ENCODE measurements around the gene ARFGEF3. TPM values are rescaled to one million over a fixed set of nuclear protein-coding genes. Genes with fewer than 3 reads are reported as not detected.

Gene ARFGEF3
- total and polyA plus RNA-seq, 7 donors: 1.5 to 5.2 (median 3.5) TPM

DNA sequence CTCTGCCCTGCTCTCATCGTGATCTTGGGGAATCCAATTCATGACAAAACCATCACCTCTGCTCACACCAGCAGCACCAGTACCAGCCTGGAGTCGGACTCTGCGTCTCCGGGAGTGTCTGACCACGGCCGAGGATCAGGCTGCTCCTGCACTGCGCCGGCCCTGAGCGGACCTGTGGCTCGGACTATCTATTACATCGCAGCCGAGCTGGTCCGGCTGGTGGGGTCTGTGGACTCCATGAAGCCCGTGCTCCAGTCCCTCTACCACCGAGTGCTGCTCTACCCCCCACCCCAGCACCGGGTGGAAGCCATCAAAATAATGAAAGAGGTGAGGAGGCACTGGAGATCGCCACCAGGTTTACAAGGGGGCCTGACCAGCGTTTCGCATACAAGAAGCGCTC lies 93.7 kb downstream of the ARFGEF3 start:
- intact Hi-C loops (cut with DNase I): no loop called here
- no peaks in the 10 kb centered on the region for H3K9me3 ChIP-seq
- DNase-seq: no peak
- no peaks in the 10 kb centered on the region for H3K36me3 ChIP-seq
- H3K4me3 ChIP-seq: no peak overlapping the region
- H3K27me3 ChIP-seq: no peaks in the 10 kb centered on the region
- WGBS, 2 donors: 93 to 96% methylated on average over 20 of the region's 20 CpGs
- TF ChIP-seq POLR2AphosphoS5 (IDR thresholded peaks at IDR 0.05) (no peak), EP300 (IDR thresholded peaks at IDR 0.05) (no peak), POLR2A (IDR thresholded peaks at IDR 0.05) (no peak)
- TF ChIP-seq, protein P1, sequence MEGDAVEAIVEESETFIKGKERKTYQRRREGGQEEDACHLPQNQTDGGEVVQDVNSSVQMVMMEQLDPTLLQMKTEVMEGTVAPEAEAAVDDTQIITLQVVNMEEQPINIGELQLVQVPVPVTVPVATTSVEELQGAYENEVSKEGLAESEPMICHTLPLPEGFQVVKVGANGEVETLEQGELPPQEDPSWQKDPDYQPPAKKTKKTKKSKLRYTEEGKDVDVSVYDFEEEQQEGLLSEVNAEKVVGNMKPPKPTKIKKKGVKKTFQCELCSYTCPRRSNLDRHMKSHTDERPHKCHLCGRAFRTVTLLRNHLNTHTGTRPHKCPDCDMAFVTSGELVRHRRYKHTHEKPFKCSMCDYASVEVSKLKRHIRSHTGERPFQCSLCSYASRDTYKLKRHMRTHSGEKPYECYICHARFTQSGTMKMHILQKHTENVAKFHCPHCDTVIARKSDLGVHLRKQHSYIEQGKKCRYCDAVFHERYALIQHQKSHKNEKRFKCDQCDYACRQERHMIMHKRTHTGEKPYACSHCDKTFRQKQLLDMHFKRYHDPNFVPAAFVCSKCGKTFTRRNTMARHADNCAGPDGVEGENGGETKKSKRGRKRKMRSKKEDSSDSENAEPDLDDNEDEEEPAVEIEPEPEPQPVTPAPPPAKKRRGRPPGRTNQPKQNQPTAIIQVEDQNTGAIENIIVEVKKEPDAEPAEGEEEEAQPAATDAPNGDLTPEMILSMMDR (IDR thresholded peaks at IDR 0.05): no peak
- no peaks in the 10 kb centered on the region for H3K4me1 ChIP-seq
- no peak overlapping the region for H3K27ac ChIP-seq

DNA sequence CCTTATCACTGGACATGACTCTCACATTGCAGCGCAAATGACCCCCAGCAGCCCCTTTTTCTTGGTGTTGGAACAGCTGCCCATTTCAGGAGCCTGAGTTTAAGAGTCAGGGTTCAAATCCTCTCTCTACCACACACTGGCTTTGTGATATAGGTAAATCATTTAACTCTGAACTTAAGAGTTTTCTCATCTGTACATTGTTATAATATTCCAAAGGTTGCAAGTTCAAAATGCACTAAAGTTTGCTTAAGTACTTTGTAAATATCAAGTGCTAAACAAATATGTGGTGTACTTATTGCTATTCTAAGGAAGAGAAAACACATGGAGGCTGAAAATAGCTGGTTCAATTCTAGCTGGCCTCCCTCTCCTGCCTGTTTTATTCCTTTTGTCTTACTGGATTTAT lies 95.9 kb downstream of the ARFGEF3 start:
- Histone ChIP-seq H3K36me3 (no peaks in the 10 kb centered on the region), H3K9me3 (no peaks in the 10 kb centered on the region), H3K27me3 (no peaks in the 10 kb centered on the region), H3K27ac (no peak overlapping the region), H3K4me1 (no peaks in the 10 kb centered on the region), H3K4me3 (no peak overlapping the region)
- TF ChIP-seq POLR2AphosphoS5 (IDR thresholded peaks at IDR 0.05) (no peak), POLR2A (IDR thresholded peaks at IDR 0.05) (no peak), EP300 (IDR thresholded peaks at IDR 0.05) (no peak)
- TF ChIP-seq, protein P1 (IDR thresholded peaks at IDR 0.05): no peak
- WGBS, 2 donors: 89 to 93% methylated on average over 1 of the region's 1 CpG
- no peak for DNase-seq
- intact Hi-C loops (cut with DNase I): no loop called here

DNA sequence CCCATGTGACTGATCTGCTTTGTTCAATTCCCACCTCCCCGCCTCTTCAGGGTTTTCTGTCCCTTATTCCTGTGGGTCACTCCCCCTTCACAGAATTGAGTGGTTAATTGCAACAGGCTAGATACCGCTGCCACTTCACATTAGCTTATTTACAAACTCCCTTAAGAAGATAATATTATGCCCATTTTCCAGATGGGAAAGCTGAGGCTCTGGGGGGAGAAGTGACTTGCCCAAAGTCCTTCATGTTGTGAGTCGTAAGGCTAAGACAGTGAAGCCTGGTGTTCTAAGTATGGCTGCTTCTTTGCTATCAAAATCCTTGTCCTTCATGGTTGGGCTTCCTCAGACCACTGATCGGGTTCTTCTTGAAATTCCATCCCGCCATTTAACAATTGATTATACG lies 96.5 kb downstream of the ARFGEF3 start:
- intact Hi-C loops (cut with DNase I): no loop called here
- Histone ChIP-seq H3K4me1 (no peaks in the 10 kb centered on the region), H3K36me3 (no peaks in the 10 kb centered on the region), H3K27ac (no peak overlapping the region), H3K9me3 (no peaks in the 10 kb centered on the region), H3K27me3 (no peaks in the 10 kb centered on the region), H3K4me3 (no peak overlapping the region)
- TF ChIP-seq EP300 (IDR thresholded peaks at IDR 0.05) (no peak), POLR2A (IDR thresholded peaks at IDR 0.05) (no peak), POLR2AphosphoS5 (IDR thresholded peaks at IDR 0.05) (no peak)
- TF ChIP-seq, protein P1 (IDR thresholded peaks at IDR 0.05): no peak
- no peak for DNase-seq
- WGBS, 2 donors: 93 to 95% methylated on average over 6 of the region's 6 CpGs

DNA sequence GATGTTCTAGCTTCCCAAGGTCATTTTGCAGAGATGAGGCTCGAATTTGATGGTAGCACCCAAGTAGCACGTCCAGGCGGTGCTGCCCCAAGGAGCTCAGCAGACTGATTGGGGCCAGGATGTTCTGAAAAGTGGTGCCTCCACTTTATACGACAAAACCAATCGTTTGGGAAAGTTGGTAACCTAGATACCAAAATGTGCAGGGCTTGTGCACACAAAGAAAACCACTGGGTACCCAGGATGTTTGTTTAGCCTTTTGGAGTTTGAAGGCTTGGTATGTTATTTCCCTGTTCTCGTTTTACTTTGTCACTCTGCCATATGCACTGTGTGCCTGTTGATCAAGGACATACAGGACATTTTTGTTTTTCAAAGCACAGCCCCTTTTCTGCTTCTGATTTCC lies 97.3 kb downstream of the ARFGEF3 start:
- Histone ChIP-seq H3K27ac (no peak overlapping the region), H3K9me3 (no peaks in the 10 kb centered on the region), H3K4me1 (no peaks in the 10 kb centered on the region), H3K27me3 (no peaks in the 10 kb centered on the region), H3K36me3 (no peaks in the 10 kb centered on the region), H3K4me3 (no peak overlapping the region)
- TF ChIP-seq POLR2AphosphoS5 (IDR thresholded peaks at IDR 0.05): no peak
- TF ChIP-seq, protein P1 (IDR thresholded peaks at IDR 0.05): no peak
- intact Hi-C loops (cut with DNase I): no loop called here
- DNase-seq: no peak
- WGBS, 2 donors: 63 to 81% methylated on average over 6 of the region's 6 CpGs

DNA sequence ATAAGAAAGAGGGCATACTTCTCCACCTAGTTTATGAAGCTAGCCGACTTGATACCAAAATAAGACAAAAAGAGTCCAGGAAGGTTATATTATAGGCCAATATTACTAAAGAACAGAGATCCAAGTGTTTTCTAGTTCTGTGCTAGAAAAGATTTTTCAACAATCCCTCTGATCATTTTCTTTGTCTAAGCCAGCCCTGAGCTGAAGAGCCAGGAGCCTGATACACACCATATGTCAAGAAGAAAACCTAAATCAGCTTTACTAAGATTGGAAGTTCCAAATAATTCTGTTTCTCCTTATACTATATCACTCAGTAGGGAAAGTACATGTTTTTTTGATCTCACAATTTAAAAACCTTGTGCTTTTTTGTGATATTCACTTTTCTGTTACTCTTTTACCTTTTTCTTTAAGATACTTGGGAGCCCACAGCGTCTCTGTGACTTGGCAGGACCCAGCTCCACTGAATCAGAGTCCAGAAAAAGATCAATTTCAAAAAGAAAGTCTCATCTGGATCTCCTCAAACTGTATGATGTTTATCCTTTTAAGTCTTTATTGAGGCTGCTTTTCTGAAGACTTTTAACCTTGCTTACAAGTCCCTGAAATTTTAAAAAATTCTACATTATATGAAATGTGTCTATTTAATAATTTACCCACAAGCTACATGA lies 99.5 kb downstream of the ARFGEF3 start:
- no peak for TF ChIP-seq EP300 (IDR thresholded peaks at IDR 0.05)
- no peak for TF ChIP-seq POLR2AphosphoS5 (IDR thresholded peaks at IDR 0.05)
- no peak for TF ChIP-seq POLR2A (IDR thresholded peaks at IDR 0.05)
- TF ChIP-seq, protein P1 (IDR thresholded peaks at IDR 0.05): no peak
- H3K4me1 ChIP-seq: no peaks in the 10 kb centered on the region
- whole genome bisulfite sequencing, 2 donors: 75 to 83% methylated on average over 2 of the region's 2 CpGs
- no peaks in the 10 kb centered on the region for H3K27me3 ChIP-seq
- H3K9me3 ChIP-seq: no peaks in the 10 kb centered on the region
- no peak for DNase-seq
- no peaks in the 10 kb centered on the region for H3K36me3 ChIP-seq
- no peak overlapping the region for H3K4me3 ChIP-seq
- intact Hi-C loops (cut with DNase I): no loop called here
- H3K27ac ChIP-seq: no peak overlapping the region
